ENCODE data around the gene ACIN1.

The ACIN1 gene

DNA sequence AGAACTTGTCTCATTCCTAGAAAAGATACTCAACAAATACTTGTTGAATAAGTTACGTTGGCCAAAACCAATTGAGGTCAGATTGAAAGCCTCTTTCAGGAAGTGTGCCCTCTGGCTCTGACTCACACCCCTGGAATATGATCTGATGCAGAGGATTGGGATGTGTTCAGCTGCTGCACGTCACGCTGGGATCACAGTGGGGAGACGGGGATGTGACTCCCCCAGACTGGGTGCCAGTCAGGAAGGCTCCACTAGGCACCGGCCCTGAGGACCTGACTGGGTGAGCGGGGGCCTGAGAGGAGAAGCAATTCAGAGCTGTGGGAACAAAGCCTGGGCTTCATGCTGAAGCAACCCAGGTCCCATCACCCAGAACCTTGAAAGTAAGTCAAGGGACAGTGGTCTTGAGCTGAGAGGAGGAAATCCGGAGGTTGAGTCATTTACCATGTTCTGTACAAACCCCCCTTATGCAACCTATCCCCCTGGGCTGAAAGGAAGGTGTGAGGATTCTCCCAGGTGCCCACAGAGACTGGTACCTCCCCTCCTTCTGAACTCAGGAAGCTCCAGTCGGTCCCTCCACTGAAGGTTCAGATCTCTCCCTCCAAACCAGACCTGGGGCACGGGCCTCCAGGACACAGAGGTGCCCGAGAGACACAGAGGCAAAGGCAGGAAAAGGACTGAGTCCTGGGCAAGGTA lies 20.2 kb upstream of the ACIN1 start:
- Mint-ChIP-seq H3K4me3 (no peak overlapping the region), H3K9me3 (no peaks in the 10 kb centered on the region), H3K4me1 (peaks cover 7% of the 10 kb centered on the region), H3K27ac (no peak overlapping the region), H3K27me3 (ENCODE audit: low read depth) (peaks cover 3% of the 10 kb centered on the region), H3K36me3 (ENCODE audit: low read depth) (no peaks in the 10 kb centered on the region)
- TF ChIP-seq, protein P1, sequence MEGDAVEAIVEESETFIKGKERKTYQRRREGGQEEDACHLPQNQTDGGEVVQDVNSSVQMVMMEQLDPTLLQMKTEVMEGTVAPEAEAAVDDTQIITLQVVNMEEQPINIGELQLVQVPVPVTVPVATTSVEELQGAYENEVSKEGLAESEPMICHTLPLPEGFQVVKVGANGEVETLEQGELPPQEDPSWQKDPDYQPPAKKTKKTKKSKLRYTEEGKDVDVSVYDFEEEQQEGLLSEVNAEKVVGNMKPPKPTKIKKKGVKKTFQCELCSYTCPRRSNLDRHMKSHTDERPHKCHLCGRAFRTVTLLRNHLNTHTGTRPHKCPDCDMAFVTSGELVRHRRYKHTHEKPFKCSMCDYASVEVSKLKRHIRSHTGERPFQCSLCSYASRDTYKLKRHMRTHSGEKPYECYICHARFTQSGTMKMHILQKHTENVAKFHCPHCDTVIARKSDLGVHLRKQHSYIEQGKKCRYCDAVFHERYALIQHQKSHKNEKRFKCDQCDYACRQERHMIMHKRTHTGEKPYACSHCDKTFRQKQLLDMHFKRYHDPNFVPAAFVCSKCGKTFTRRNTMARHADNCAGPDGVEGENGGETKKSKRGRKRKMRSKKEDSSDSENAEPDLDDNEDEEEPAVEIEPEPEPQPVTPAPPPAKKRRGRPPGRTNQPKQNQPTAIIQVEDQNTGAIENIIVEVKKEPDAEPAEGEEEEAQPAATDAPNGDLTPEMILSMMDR (IDR thresholded peaks at IDR 0.05; ENCODE audit: unreplicated experiment in 3 of 3), result no peak

DNA sequence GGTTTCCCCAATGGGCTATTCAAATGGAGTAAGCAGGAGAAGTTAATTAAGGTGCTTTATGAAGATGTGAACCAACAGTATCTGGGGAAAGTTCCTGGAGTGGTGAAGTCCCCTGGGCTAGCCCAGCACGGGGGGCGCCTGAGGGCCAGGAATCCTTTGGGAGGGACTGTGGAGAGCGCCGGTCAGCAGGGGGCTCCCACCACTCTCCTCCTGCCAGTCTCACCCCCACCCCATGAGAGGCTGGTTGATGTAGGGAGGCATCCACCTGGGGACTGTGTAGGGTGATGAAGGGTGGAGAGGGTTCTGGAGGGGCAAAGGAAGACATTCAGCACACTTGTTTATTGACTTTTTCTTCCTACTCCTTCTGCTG lies 19.7 kb upstream of the ACIN1 start:
- H3K36me3 Mint-ChIP-seq (ENCODE audit: low read depth), result no peaks in the 10 kb centered on the region
- TF ChIP-seq, protein P1 (IDR thresholded peaks at IDR 0.05; ENCODE audit: unreplicated experiment in 3 of 3), result no peak
- no peak overlapping the region for H3K4me3 Mint-ChIP-seq
- peaks cover 6% of the 10 kb centered on the region for H3K4me1 Mint-ChIP-seq
- peak overlapping the region in 2 of 3 experiments; percentile 22 to 29 for H3K27ac Mint-ChIP-seq
- peaks cover 3% of the 10 kb centered on the region for H3K27me3 Mint-ChIP-seq (ENCODE audit: low read depth)
- no peaks in the 10 kb centered on the region for H3K9me3 Mint-ChIP-seq

DNA sequence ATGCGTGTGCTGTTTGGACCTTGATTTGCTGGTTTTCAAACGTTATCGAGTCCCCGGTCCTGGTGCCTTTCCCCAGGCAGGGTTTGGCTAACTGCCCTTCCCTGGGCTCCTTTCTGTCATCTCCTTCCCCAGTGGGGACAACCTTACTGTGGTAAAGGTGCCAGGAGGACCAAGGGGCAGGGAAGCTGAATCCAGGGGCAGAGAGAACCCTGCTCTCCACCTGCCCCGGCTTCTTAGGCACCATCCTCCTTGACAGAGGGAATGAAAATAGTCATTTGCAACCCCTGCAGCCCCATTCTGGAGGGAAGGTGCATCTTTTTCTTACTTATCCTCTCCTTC lies 19.2 kb upstream of the ACIN1 start:
- peaks cover 6% of the 10 kb centered on the region for H3K4me1 Mint-ChIP-seq
- no peaks in the 10 kb centered on the region for H3K36me3 Mint-ChIP-seq (ENCODE audit: low read depth)
- H3K27ac Mint-ChIP-seq, result peak overlapping the region in 2 of 3 experiments; percentile 22 to 29
- no peak overlapping the region for H3K4me3 Mint-ChIP-seq
- no peaks in the 10 kb centered on the region for H3K9me3 Mint-ChIP-seq
- peaks cover 3% of the 10 kb centered on the region for H3K27me3 Mint-ChIP-seq (ENCODE audit: low read depth)
- TF ChIP-seq, protein P1 (IDR thresholded peaks at IDR 0.05; ENCODE audit: unreplicated experiment in 3 of 3), result no peak

GRCh38 chr14:23113431-23114119 lies 18.6 kb upstream of the ACIN1 start:
- H3K36me3 Mint-ChIP-seq (ENCODE audit: low read depth), result no peaks in the 10 kb centered on the region
- H3K27ac Mint-ChIP-seq, result peak overlapping the region in 1 of 3 experiments; percentile 43
- peaks cover 3% of the 10 kb centered on the region for H3K27me3 Mint-ChIP-seq (ENCODE audit: low read depth)
- no peaks in the 10 kb centered on the region for H3K9me3 Mint-ChIP-seq
- H3K4me1 Mint-ChIP-seq, result peaks cover 6% of the 10 kb centered on the region
- TF ChIP-seq, protein P1 (IDR thresholded peaks at IDR 0.05; ENCODE audit: unreplicated experiment in 3 of 3), result no peak
- H3K4me3 Mint-ChIP-seq, result no peak overlapping the region

DNA sequence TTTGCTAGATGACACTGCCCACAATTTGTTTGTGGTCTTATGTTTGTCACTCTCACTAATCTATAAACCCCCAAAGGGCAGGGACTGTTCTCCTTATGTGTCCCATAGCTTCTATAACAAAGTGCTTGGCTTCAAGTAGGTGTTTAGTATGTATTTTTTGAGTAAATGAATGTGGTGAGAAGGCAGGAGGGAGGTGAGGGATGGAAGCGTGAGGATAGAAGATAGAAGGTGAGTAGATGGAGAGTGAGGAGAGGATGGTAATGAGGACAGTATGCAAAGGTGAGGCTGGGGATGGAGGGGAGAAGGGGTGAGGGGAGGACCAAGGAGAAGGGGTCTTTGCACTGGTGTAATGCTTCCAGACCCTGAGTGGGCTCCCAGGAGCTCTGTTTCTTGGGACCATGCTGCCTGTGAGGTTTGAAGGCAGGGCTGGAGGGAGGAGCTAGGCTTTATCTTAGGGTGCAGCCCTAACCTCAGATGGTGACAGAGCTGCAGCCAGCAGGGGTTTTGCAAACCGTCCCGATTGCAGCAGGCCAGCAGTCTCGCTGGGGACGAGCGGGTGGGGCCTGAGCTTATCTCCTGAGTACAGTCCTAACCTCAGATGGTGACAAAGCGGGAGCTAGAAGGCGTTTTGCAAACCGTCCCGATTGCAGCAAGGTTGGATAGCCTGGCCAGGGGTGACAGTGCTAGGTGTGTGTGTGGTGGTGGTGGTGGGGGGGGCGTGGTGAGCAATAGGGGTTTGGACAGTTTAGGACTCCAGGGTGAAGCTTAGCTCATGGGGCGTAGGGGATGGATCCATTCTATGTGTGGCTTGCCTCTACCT lies 17.6 kb upstream of the ACIN1 start:
- H3K9me3 Mint-ChIP-seq, result no peaks in the 10 kb centered on the region
- H3K27me3 Mint-ChIP-seq (ENCODE audit: low read depth), result peaks cover 3% of the 10 kb centered on the region
- H3K4me3 Mint-ChIP-seq, result no peak overlapping the region
- no peaks in the 10 kb centered on the region for H3K36me3 Mint-ChIP-seq (ENCODE audit: low read depth)
- H3K4me1 Mint-ChIP-seq, result peaks cover 6% of the 10 kb centered on the region
- no peak overlapping the region for H3K27ac Mint-ChIP-seq
- TF ChIP-seq, protein P1 (IDR thresholded peaks at IDR 0.05; ENCODE audit: unreplicated experiment in 3 of 3), result no peak

Measured in nephron (organoid).